Measurements from ENCODE around the gene SH3BP1. TPM values are rescaled to one million over a fixed set of nuclear protein-coding genes. Genes with fewer than 3 reads are reported as not detected.

Gene SH3BP1
- total and polyA plus RNA-seq, 2 of the 8 experiments (the other 6 are each of a cell fraction or from before 2014, with no cell fraction given), result 23.9 to 40.3 TPM

- Histone ChIP-seq H4K91ac (replicated peaks; ENCODE audit: insufficient read length, low read length) (no peak overlapping the region), H3K36me3 (ENCODE audit: control insufficient read depth in 2 of 4, insufficient read depth in 4 of 4, low read length in 3 of 4) (peaks cover 2 to 16% (median 8%) of the 10 kb centered on the region in 4 experiments; a peak in 5 of 8 replicates), H3K79me2 (ENCODE audit: control insufficient read depth in 1 of 2, insufficient read depth in 2 of 2, low read length in 2 of 2) (peaks cover 12 to 43% of the 10 kb centered on the region in 2 experiments; a peak in 3 of 4 replicates), H3K18ac (ENCODE audit: extremely low read depth, low read length) (no peak overlapping the region), H2BK120ac (replicated peaks; ENCODE audit: low read depth, low read length) (no peak overlapping the region), H3K27ac (ENCODE audit: low read depth, low read length) (no peak overlapping the region), H3K4me2 (ENCODE audit: insufficient read depth in 1 of 2, low read depth in 2 of 2, low read length in 2 of 2) (no peak overlapping the region), H2BK5ac (ENCODE audit: low read depth, low read length) (no peak overlapping the region), H3K4me1 (replicated peaks in 1 of 4; ENCODE audit: control insufficient read depth in 3 of 4, insufficient read depth in 4 of 4, low read length in 3 of 4) (peaks cover 0 to 5% (median under 1%) of the 10 kb centered on the region in 4 experiments; a peak in 2 of 7 replicates), H3K4me3 (ENCODE audit: extremely low read depth in 1 of 4, insufficient read depth in 2 of 4, low read depth in 3 of 4, low read length in 4 of 4) (no peak overlapping the region), H2AK5ac (ENCODE audit: low read depth, low read length) (no peak overlapping the region), H2BK20ac (ENCODE audit: low read length) (no peak overlapping the region), H3K4ac (replicated peaks; ENCODE audit: insufficient read length, low read depth, low read length) (no peak overlapping the region), H3K23me2 (ENCODE audit: low read depth, low read length) (no peaks in the 10 kb centered on the region), H3K14ac (ENCODE audit: insufficient read length) (no peak overlapping the region), H3K27me3 (replicated peaks in 1 of 4; ENCODE audit: control insufficient read depth in 3 of 4, extremely low read depth in 1 of 4, insufficient read depth in 3 of 4, low read length in 3 of 4) (no peaks in the 10 kb centered on the region), H3K9ac (replicated peaks in 1 of 4; ENCODE audit: extremely low read depth in 1 of 4, low read depth in 3 of 4, low read length in 3 of 4) (no peak overlapping the region), H2AFZ (ENCODE audit: low read length) (no peak overlapping the region), H4K20me1 (replicated peaks in 1 of 2; ENCODE audit: control insufficient read depth in 1 of 2, insufficient read depth in 2 of 2, low read length in 2 of 2) (peaks cover 16 to 36% of the 10 kb centered on the region in 2 experiments), H3K79me1 (ENCODE audit: low read depth, low read length) (peaks cover 22% of the 10 kb centered on the region), H4K8ac (ENCODE audit: extremely low read depth, insufficient read depth, low read length) (no peak overlapping the region), H3K56ac (replicated peaks; ENCODE audit: insufficient read length, low read depth, low read length) (no peak overlapping the region), H2BK12ac (ENCODE audit: low read depth, low read length) (no peak overlapping the region), H4K5ac (ENCODE audit: insufficient read length, low read depth, low read length) (no peak overlapping the region), H2BK15ac (ENCODE audit: low read length) (no peak overlapping the region), H3K9me3 (ENCODE audit: insufficient read depth in 2 of 2, low read depth in 1 of 2, low read length in 1 of 2) (no peaks in the 10 kb centered on the region), H3K23ac (ENCODE audit: insufficient read length) (no peak overlapping the region)
- no peak for DNase-seq (ENCODE audit: low read depth in 1 of 2, low spot score in 2 of 2)
- ChIA-PET CTCF (ENCODE audit: partially characterized antibody) (interaction anchor here (1.5 to 12.1 kb wide), 2 partner anchors 24 to 103 kb away, joined by 3 to 165 read pairs; partner anchors contain the start of gene SH3BP1), POLR2A (ENCODE audit: partially characterized antibody) (no interaction called here)
- 96% methylated on average over 23 of the region's 24 CpGs; no CpG with 5 or more reads in 1 of the 2 experiments for WGBS, 2 experiments (ENCODE audit: extremely low coverage in 1 of 2, insufficient coverage in 1 of 2, insufficient read length in 1 of 2, insufficient replicate concordance in 2 of 2, low coverage in 1 of 2, low lambda C conversion rate in 2 of 2, missing lambda C conversion rate in 1 of 2)
- FAIRE-seq, result no peak
- TF ChIP-seq ZNF274 (IDR thresholded peaks at IDR 0.05; ENCODE audit: borderline replicate concordance, extremely low read depth, low read length) (no peak), ATF2 (IDR thresholded peaks at IDR 0.05; ENCODE audit: low read length) (no peak), CTCF (IDR thresholded peaks at IDR 0.05; ENCODE audit: control extremely low read depth in 1 of 3, insufficient read depth in 1 of 3, low read depth in 1 of 3, low read length in 3 of 3) (no peak), TEAD4 (IDR thresholded peaks at IDR 0.05; ENCODE audit: low read depth, low read length) (no peak), GABPA (IDR thresholded peaks at IDR 0.05; ENCODE audit: borderline replicate concordance, insufficient read depth, low read length) (no peak), NRF1 (IDR thresholded peaks at IDR 0.05; ENCODE audit: low read depth, low read length) (no peak), TAF1 (IDR thresholded peaks at IDR 0.05; ENCODE audit: low read depth, low read length) (no peak), PHF8 (conservative IDR thresholded peaks at IDR 0.05; ENCODE audit: low read depth, low read length) (no peak), CREB1 (IDR thresholded peaks at IDR 0.05) (no peak)
These were observed 26.0 kb downstream of the SH3BP1 start for GRCh38 chr22:37665487-37665886.

Data from H1 (cell line).